SH-SY5Y (cell line): ENCODE results near the gene MBD4.

ENCODE experiments used
- GATA2 ChIP-seq: IDR thresholded peaks from 2 replicates; pipeline ENCODE4 v1.6.1; 2011; ENCODE audit warnings: mild to moderate bottlenecking, low read depth, low read length
- GATA3 ChIP-seq: IDR thresholded peaks from 2 replicates; pipeline ENCODE4 v1.6.1; 2011; ENCODE audit warnings: low read depth, mild to moderate bottlenecking, low read length, moderate library complexity

- TF ChIP-seq GATA3, result no peak
- TF ChIP-seq GATA2, result no peak
These were observed 16.9 kb downstream of the MBD4 start for GRCh38 chr3:129422897-129423296.
